ENCODE results near the gene TMEM203. TPM values are rescaled to one million over a fixed set of nuclear protein-coding genes. Genes with fewer than 3 reads are reported as not detected.
A peak's percentile ranks its signal among the peaks of the same experiment; 100 is the strongest.

Gene TMEM203
- total and polyA plus RNA-seq, 2 of the 13 experiments (the other 11 are each of a cell fraction or from before 2014, with no cell fraction given): 23.4 to 36.7 TPM

- no peak for TF ChIP-seq ZNF761 (CRISPR knock-in tag; conservative IDR thresholded peaks at IDR 0.05)
- no peak for TF ChIP-seq ZNF616 (CRISPR knock-in tag; IDR thresholded peaks at IDR 0.05; ENCODE audit: low read depth)
- TF ChIP-seq ZNF451 (CRISPR knock-in tag; IDR thresholded peaks at IDR 0.05): no peak
- TF ChIP-seq MLLT10 (CRISPR knock-in tag; IDR thresholded peaks at IDR 0.05): no peak
- TF ChIP-seq KDM4B (CRISPR knock-in tag; IDR thresholded peaks at IDR 0.05): no peak
- TF ChIP-seq RBM39 (IDR thresholded peaks at IDR 0.05; ENCODE audit: low read depth, low read length, poor library complexity, severe bottlenecking): no peak
- TF ChIP-seq HNRNPLL (IDR thresholded peaks at IDR 0.05; ENCODE audit: low read depth, low read length, poor library complexity, severe bottlenecking): peak; percentile 66
- no peak for TF ChIP-seq ZNF367 (CRISPR knock-in tag; IDR thresholded peaks at IDR 0.05; ENCODE audit: borderline replicate concordance)
- no peak for TF ChIP-seq NR1H2 (CRISPR knock-in tag; IDR thresholded peaks at IDR 0.05; ENCODE audit: borderline replicate concordance, low read depth)
- no peak for TF ChIP-seq PCBP1 (IDR thresholded peaks at IDR 0.05; ENCODE audit: borderline replicate concordance, low read depth, low read length)
- TF ChIP-seq, protein P1, sequence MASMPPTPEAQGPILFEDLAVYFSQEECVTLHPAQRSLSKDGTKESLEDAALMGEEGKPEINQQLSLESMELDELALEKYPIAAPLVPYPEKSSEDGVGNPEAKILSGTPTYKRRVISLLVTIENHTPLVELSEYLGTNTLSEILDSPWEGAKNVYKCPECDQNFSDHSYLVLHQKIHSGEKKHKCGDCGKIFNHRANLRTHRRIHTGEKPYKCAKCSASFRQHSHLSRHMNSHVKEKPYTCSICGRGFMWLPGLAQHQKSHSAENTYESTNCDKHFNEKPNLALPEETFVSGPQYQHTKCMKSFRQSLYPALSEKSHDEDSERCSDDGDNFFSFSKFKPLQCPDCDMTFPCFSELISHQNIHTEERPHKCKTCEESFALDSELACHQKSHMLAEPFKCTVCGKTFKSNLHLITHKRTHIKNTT (CRISPR knock-in tag; IDR thresholded peaks at IDR 0.05): no peak
- TF ChIP-seq XRCC5 (optimal IDR thresholded peaks at IDR 0.05; ENCODE audit: low read length): peak; percentile 34
- no peak for TF ChIP-seq BRD4 (CRISPR knock-in tag; IDR thresholded peaks at IDR 0.05)
- no peak for TF ChIP-seq ZFP36 (IDR thresholded peaks at IDR 0.05; ENCODE audit: borderline replicate concordance, low read depth, low read length, partially characterized antibody)
- TF ChIP-seq IRX3 (CRISPR knock-in tag; IDR thresholded peaks at IDR 0.05; ENCODE audit: borderline replicate concordance, low read depth): no peak
- TF ChIP-seq ZNF740 (CRISPR knock-in tag; IDR thresholded peaks at IDR 0.05): no peak
- TF ChIP-seq IKZF1 (IDR thresholded peaks at IDR 0.05): no peak
- TF ChIP-seq GPBP1L1 (CRISPR knock-in tag; IDR thresholded peaks at IDR 0.05): no peak
- no peak; the same call in 1 of the 2 replicates for TF ChIP-seq ZNF772 (CRISPR knock-in tag; IDR thresholded peaks at IDR 0.05)
- no peak for TF ChIP-seq ZKSCAN8 (CRISPR knock-in tag; IDR thresholded peaks at IDR 0.05; ENCODE audit: borderline replicate concordance)
- TF ChIP-seq, protein P2, sequence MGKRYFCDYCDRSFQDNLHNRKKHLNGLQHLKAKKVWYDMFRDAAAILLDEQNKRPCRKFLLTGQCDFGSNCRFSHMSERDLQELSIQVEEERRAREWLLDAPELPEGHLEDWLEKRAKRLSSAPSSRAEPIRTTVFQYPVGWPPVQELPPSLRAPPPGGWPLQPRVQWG (CRISPR knock-in tag; IDR thresholded peaks at IDR 0.05; ENCODE audit: borderline replicate concordance, low read depth): no peak
- TF ChIP-seq, protein P3, sequence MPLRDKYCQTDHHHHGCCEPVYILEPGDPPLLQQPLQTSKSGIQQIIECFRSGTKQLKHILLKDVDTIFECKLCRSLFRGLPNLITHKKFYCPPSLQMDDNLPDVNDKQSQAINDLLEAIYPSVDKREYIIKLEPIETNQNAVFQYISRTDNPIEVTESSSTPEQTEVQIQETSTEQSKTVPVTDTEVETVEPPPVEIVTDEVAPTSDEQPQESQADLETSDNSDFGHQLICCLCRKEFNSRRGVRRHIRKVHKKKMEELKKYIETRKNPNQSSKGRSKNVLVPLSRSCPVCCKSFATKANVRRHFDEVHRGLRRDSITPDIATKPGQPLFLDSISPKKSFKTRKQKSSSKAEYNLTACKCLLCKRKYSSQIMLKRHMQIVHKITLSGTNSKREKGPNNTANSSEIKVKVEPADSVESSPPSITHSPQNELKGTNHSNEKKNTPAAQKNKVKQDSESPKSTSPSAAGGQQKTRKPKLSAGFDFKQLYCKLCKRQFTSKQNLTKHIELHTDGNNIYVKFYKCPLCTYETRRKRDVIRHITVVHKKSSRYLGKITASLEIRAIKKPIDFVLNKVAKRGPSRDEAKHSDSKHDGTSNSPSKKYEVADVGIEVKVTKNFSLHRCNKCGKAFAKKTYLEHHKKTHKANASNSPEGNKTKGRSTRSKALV (CRISPR knock-in tag; IDR thresholded peaks at IDR 0.05): no peak; the same call in 1 of the 2 replicates
- no peak for TF ChIP-seq LCORL (IDR thresholded peaks at IDR 0.05)
- TF ChIP-seq LCORL (CRISPR knock-in tag; IDR thresholded peaks at IDR 0.05): peak; percentile 58; the same call in 1 of the 2 replicates
- TF ChIP-seq KAT8 (CRISPR knock-in tag; IDR thresholded peaks at IDR 0.05): peak; percentile 60
- no peak for TF ChIP-seq ZNF782 (CRISPR knock-in tag; IDR thresholded peaks at IDR 0.05; ENCODE audit: borderline replicate concordance)
These were observed 17.9 kb upstream of the TMEM203 start (continued) for GRCh38 chr9:137223078-137223970.
